ENCODE data around the gene ADCY2. TPM values are rescaled to one million over a fixed set of nuclear protein-coding genes. Genes with fewer than 3 reads are reported as not detected.

ADCY2 gene
- total RNA-seq, 5 donors from 2014 or later (not counting 1 experiment from before 2014, with no cell fraction given) = 0.23 to 0.32 TPM; not detected in 3

DNA sequence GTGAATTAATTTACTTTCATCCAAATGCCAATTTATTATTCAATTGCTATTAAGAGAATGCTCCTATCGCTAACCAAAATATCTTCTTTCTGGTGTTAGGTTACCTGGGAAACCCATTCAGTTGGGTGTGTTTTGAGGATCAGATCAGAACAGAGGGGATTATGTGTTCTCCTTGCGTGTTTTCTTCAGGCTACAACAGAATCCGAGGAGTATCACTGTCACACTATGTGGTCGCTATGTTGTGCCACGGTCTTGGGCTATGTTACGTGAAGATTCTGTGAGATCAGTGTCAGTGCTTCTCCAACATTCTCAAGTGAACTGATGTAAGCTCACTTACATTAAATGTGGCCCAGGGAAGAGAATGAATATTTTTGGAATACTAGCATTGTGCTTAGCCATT, 39.0 kb downstream of the ADCY2 start:
- H3K27ac Mint-ChIP-seq = no peak overlapping the region
- H3K9me3 Mint-ChIP-seq = peaks cover 0 to 9% (median 5%) of the 10 kb centered on the region in 3 donors
- H3K36me3 Mint-ChIP-seq = no peaks in the 10 kb centered on the region

DNA sequence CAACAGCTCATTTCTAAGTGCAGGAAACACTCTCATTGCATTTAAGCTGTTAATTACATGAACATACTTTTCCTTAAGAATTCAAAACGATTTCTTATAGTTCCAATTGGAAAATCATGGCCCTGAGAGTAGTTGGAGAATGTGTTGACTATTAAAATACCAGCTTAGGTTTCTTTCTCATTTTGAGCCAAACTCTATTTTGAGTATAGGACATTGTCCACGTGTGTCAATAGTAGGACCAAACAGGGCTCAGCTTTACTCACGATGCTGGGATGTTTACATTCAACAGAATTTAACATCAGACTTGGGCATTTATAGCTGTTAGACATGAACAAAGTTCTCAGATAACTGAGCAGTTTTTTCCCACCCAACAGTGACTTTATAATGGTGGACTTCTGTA, 39.6 kb downstream of the ADCY2 start:
- POLR2A ChIA-PET = interaction anchor here in 1 of 2 donors (0.6 kb wide), 1 partner anchor 1650 kb away, joined by 3 read pairs; no protein-coding TSS in a partner anchor
- no peaks in the 10 kb centered on the region for H3K36me3 ChIP-seq (ENCODE audit: control insufficient read depth in 2 of 2, extremely low read depth in 1 of 2, insufficient read depth in 1 of 2, low read length in 1 of 2)
- Mint-ChIP-seq H3K9me3 (peaks cover 0 to 9% (median 5%) of the 10 kb centered on the region in 3 donors), H3K27me3 (no peaks in the 10 kb centered on the region), H3K4me3 (no peak overlapping the region), H3K4me1 (no peaks in the 10 kb centered on the region), H3K27ac (no peak overlapping the region), H3K36me3 (no peaks in the 10 kb centered on the region)
- no peaks in the 10 kb centered on the region for H3K4me1 ChIP-seq (ENCODE audit: control insufficient read depth in 1 of 2, extremely low read depth in 1 of 2, insufficient read depth in 2 of 2, low read length in 2 of 2)
- CTCF ChIA-PET = no interaction called here
- ATAC-seq (replicated peaks in 1 of 4) (no peak), DNase-seq (no peak)
- H3K27me3 ChIP-seq (replicated peaks in 1 of 2; ENCODE audit: control insufficient read depth in 2 of 2, extremely low read depth in 1 of 2, insufficient read depth in 2 of 2, low read length in 1 of 2) = peaks cover 0 to 4% of the 10 kb centered on the region in 2 experiments
- H3K4me3 ChIP-seq (ENCODE audit: control insufficient read depth in 1 of 2, extremely low read depth in 1 of 2, low read length in 1 of 2) = no peak overlapping the region
- H3K27ac ChIP-seq (ENCODE audit: low read length) = no peak overlapping the region
- no CpG with 5 or more reads among the region's 3 CpGs for WGBS (ENCODE audit: insufficient coverage)
- H3K9me3 ChIP-seq = no peaks in the 10 kb centered on the region

More for the DNA sequence above, 39.0 kb downstream of the ADCY2 start:
- ChIA-PET CTCF (no interaction called here), POLR2A (no interaction called here)
- H3K27me3 Mint-ChIP-seq = no peaks in the 10 kb centered on the region
- Histone ChIP-seq H3K27ac (ENCODE audit: low read length) (no peak overlapping the region), H3K36me3 (ENCODE audit: control insufficient read depth in 2 of 2, extremely low read depth in 1 of 2, insufficient read depth in 1 of 2, low read length in 1 of 2) (no peaks in the 10 kb centered on the region), H3K4me3 (ENCODE audit: control insufficient read depth in 1 of 2, extremely low read depth in 1 of 2, low read length in 1 of 2) (no peak overlapping the region), H3K27me3 (replicated peaks in 1 of 2; ENCODE audit: control insufficient read depth in 2 of 2, extremely low read depth in 1 of 2, insufficient read depth in 2 of 2, low read length in 1 of 2) (peaks cover 0 to 4% of the 10 kb centered on the region in 2 experiments), H3K4me1 (ENCODE audit: control insufficient read depth in 1 of 2, extremely low read depth in 1 of 2, insufficient read depth in 2 of 2, low read length in 2 of 2) (no peaks in the 10 kb centered on the region), H3K9me3 (no peaks in the 10 kb centered on the region)
- H3K4me3 Mint-ChIP-seq = no peak overlapping the region
- DNase-seq (no peak), ATAC-seq (replicated peaks in 1 of 4) (no peak)
- WGBS (ENCODE audit: insufficient coverage) = 100% methylated on average over 5 of the region's 6 CpGs
- no peaks in the 10 kb centered on the region for H3K4me1 Mint-ChIP-seq

DNA sequence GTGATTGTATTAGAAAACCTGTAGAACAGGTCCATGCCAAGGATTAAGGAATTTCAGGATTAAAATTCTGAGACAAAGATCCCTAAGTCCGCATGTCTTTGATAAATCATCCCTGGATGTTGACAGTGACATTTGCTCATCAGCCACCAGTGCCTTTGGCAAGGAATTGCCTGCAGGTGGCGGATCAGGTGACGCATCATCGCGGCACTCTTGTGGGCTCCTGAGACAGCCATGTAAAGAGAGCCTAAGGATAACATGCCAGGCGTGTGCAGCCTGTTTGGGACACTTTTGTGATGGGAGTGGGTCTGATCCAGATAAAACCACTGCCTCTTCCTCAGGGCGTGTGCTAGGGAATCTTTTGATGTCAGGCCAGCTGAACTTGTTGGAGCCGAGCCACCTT, 40.6 kb downstream of the ADCY2 start:
- no peaks in the 10 kb centered on the region for H3K36me3 ChIP-seq (ENCODE audit: control insufficient read depth in 2 of 2, extremely low read depth in 1 of 2, insufficient read depth in 1 of 2, low read length in 1 of 2)
- H3K9me3 Mint-ChIP-seq = peaks cover 0 to 9% (median 5%) of the 10 kb centered on the region in 3 donors
- H3K36me3 Mint-ChIP-seq = no peaks in the 10 kb centered on the region

DNA sequence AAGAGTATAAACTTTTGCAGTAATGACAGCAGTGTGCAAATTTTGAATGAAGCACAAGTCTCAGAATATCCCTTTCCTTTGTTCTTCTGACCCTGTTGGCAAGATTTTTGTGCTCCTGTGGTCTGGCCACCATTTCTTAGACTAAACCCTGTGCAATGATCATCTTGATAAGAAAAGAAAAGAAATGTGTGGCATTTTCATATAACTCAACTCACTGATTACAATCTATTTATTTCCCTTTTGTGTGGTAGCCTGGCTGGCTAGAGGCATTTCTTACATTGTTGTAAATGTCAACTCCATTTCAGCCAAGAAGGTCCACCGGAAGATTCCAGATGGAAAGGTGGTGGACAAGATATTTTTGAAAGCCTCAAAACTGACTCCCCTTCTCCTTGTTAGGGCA, 41.9 kb downstream of the ADCY2 start:
- Mint-ChIP-seq H3K4me3 (no peak overlapping the region), H3K27me3 (no peaks in the 10 kb centered on the region), H3K4me1 (no peaks in the 10 kb centered on the region), H3K36me3 (no peaks in the 10 kb centered on the region), H3K27ac (no peak overlapping the region), H3K9me3 (peaks cover 0 to 14% (median 5%) of the 10 kb centered on the region in 3 donors)
- POLR2A ChIA-PET = no interaction called here
- H3K27ac ChIP-seq (ENCODE audit: low read length) = no peak overlapping the region
- no CpG with 5 or more reads among the region's 1 CpG for WGBS (ENCODE audit: insufficient coverage)
- CTCF ChIA-PET = no interaction called here
- no peaks in the 10 kb centered on the region for H3K9me3 ChIP-seq
- no peak for DNase-seq
- H3K27me3 ChIP-seq (replicated peaks in 1 of 2; ENCODE audit: control insufficient read depth in 2 of 2, extremely low read depth in 1 of 2, insufficient read depth in 2 of 2, low read length in 1 of 2) = peaks cover 0 to 4% of the 10 kb centered on the region in 2 experiments
- no peak overlapping the region for H3K4me3 ChIP-seq (ENCODE audit: control insufficient read depth in 1 of 2, extremely low read depth in 1 of 2, low read length in 1 of 2)
- no peak for ATAC-seq (replicated peaks in 1 of 4)
- no peaks in the 10 kb centered on the region for H3K4me1 ChIP-seq (ENCODE audit: control insufficient read depth in 1 of 2, extremely low read depth in 1 of 2, insufficient read depth in 2 of 2, low read length in 2 of 2)
- H3K36me3 ChIP-seq (ENCODE audit: control insufficient read depth in 2 of 2, extremely low read depth in 1 of 2, insufficient read depth in 1 of 2, low read length in 1 of 2) = no peaks in the 10 kb centered on the region

More for the DNA sequence above, 40.6 kb downstream of the ADCY2 start:
- Mint-ChIP-seq H3K27ac (no peak overlapping the region), H3K27me3 (no peaks in the 10 kb centered on the region), H3K4me1 (no peaks in the 10 kb centered on the region), H3K4me3 (no peak overlapping the region)
- no peak for ATAC-seq (replicated peaks in 1 of 4)
- DNase-seq = no peak
- no peak overlapping the region for H3K4me3 ChIP-seq (ENCODE audit: control insufficient read depth in 1 of 2, extremely low read depth in 1 of 2, low read length in 1 of 2)
- peaks cover 0 to 4% of the 10 kb centered on the region in 2 experiments for H3K27me3 ChIP-seq (replicated peaks in 1 of 2; ENCODE audit: control insufficient read depth in 2 of 2, extremely low read depth in 1 of 2, insufficient read depth in 2 of 2, low read length in 1 of 2)
- no peaks in the 10 kb centered on the region for H3K9me3 ChIP-seq
- H3K27ac ChIP-seq (ENCODE audit: low read length) = no peak overlapping the region
- POLR2A ChIA-PET = no interaction called here
- CTCF ChIA-PET = no interaction called here
- WGBS (ENCODE audit: insufficient coverage) = 70% methylated on average over 3 of the region's 8 CpGs
- no peaks in the 10 kb centered on the region for H3K4me1 ChIP-seq (ENCODE audit: control insufficient read depth in 1 of 2, extremely low read depth in 1 of 2, insufficient read depth in 2 of 2, low read length in 2 of 2)

DNA sequence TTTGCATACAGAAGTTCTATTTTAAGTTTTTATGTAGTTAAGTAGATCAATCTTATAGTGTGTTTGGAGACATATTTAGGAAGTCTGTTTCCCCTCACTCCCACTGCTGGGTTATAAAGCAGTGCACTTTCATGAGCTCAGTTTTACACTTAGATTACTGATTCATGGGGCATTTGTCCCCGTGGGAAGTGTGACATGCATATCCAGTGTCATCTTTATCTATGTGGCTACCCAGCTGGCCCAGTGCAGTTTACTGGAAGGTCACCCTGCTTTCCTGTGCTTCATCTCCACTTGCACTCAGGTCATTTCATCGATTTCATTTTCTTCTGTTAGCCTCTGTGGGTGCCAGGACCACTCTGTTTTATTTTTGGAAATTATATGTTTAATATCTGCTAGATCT, 49.1 kb downstream of the ADCY2 start:
- H3K4me3 ChIP-seq (ENCODE audit: control insufficient read depth in 1 of 2, extremely low read depth in 1 of 2, low read length in 1 of 2) = no peak overlapping the region
- H3K27me3 ChIP-seq (replicated peaks in 1 of 2; ENCODE audit: control insufficient read depth in 2 of 2, extremely low read depth in 1 of 2, insufficient read depth in 2 of 2, low read length in 1 of 2) = no peaks in the 10 kb centered on the region
- ATAC-seq (replicated peaks in 1 of 4) (no peak), DNase-seq (no peak)
- 20% methylated on average over 1 of the region's 2 CpGs for WGBS (ENCODE audit: insufficient coverage)
- H3K36me3 ChIP-seq (ENCODE audit: control insufficient read depth in 2 of 2, extremely low read depth in 1 of 2, insufficient read depth in 1 of 2, low read length in 1 of 2) = no peaks in the 10 kb centered on the region
- H3K4me1 ChIP-seq (ENCODE audit: control insufficient read depth in 1 of 2, extremely low read depth in 1 of 2, insufficient read depth in 2 of 2, low read length in 2 of 2) = no peaks in the 10 kb centered on the region
- CTCF ChIA-PET = no interaction called here
- no peak overlapping the region for H3K27ac ChIP-seq (ENCODE audit: low read length)
- Mint-ChIP-seq H3K27me3 (no peaks in the 10 kb centered on the region), H3K4me1 (no peaks in the 10 kb centered on the region), H3K4me3 (no peak overlapping the region), H3K9me3 (peaks cover 0 to 5% (median 2%) of the 10 kb centered on the region in 3 donors), H3K36me3 (no peaks in the 10 kb centered on the region), H3K27ac (no peak overlapping the region)
- POLR2A ChIA-PET = no interaction called here
- H3K9me3 ChIP-seq = no peaks in the 10 kb centered on the region

DNA sequence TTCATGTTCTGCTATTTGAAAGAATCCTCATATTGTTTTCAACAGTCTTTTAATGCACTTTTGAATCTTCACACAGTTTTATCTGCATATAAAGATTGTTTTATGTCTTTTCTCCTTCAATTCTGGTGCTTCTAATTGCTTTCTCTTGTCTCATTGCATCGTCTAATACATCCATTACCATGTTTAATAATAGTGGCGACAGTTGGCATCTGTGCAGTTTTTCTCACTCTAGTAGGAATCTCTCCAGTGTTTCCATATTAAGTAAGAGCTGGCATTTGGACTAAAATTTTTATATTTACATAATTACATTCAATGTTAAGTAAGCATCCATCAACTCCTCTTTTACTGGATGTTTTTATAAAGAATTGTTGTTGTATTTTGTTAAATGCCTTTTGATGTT, 49.9 kb downstream of the ADCY2 start:
- Histone ChIP-seq H3K4me3 (ENCODE audit: control insufficient read depth in 1 of 2, extremely low read depth in 1 of 2, low read length in 1 of 2) (no peak overlapping the region), H3K27me3 (replicated peaks in 1 of 2; ENCODE audit: control insufficient read depth in 2 of 2, extremely low read depth in 1 of 2, insufficient read depth in 2 of 2, low read length in 1 of 2) (no peaks in the 10 kb centered on the region), H3K4me1 (ENCODE audit: control insufficient read depth in 1 of 2, extremely low read depth in 1 of 2, insufficient read depth in 2 of 2, low read length in 2 of 2) (no peaks in the 10 kb centered on the region), H3K27ac (ENCODE audit: low read length) (no peak overlapping the region), H3K36me3 (ENCODE audit: control insufficient read depth in 2 of 2, extremely low read depth in 1 of 2, insufficient read depth in 1 of 2, low read length in 1 of 2) (no peaks in the 10 kb centered on the region), H3K9me3 (no peaks in the 10 kb centered on the region)
- peaks cover 0 to 5% (median 2%) of the 10 kb centered on the region in 3 donors for H3K9me3 Mint-ChIP-seq
- ATAC-seq (replicated peaks in 1 of 4) = no peak
- no peaks in the 10 kb centered on the region for H3K4me1 Mint-ChIP-seq
- no peak overlapping the region for H3K27ac Mint-ChIP-seq
- no peak overlapping the region for H3K4me3 Mint-ChIP-seq
- POLR2A ChIA-PET = no interaction called here
- no peak for DNase-seq
- H3K27me3 Mint-ChIP-seq = no peaks in the 10 kb centered on the region
- CTCF ChIA-PET = no interaction called here
- no peaks in the 10 kb centered on the region for H3K36me3 Mint-ChIP-seq
- WGBS (ENCODE audit: insufficient coverage) = no CpG with 5 or more reads among the region's 2 CpGs

DNA sequence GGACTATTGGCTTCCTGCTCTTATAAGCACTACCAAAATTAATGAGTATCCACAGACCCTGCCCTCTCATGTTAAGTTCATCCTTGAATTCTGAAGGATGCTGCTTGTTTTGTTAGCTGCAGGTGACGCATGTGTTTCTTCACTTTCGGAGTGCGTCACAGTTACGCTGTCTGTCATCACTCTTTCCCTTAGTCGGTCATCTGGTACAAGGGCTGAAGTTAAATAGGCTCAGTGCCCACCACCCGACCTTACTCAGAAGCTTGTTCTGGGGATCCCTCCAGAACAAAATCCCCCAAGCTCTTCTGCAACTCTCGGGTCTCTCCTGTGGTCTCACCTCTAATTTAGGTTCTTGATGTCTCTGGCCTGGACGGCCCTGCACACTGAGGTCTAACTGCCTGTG, 51.0 kb downstream of the ADCY2 start:
- ATAC-seq (replicated peaks in 1 of 4) = no peak
- Mint-ChIP-seq H3K4me3 (no peak overlapping the region), H3K27me3 (no peaks in the 10 kb centered on the region), H3K9me3 (peaks cover 0 to 4% (median 2%) of the 10 kb centered on the region in 3 donors), H3K4me1 (no peaks in the 10 kb centered on the region), H3K36me3 (no peaks in the 10 kb centered on the region), H3K27ac (no peak overlapping the region)
- DNase-seq = no peak
- Histone ChIP-seq H3K36me3 (ENCODE audit: control insufficient read depth in 2 of 2, extremely low read depth in 1 of 2, insufficient read depth in 1 of 2, low read length in 1 of 2) (no peaks in the 10 kb centered on the region), H3K4me1 (ENCODE audit: control insufficient read depth in 1 of 2, extremely low read depth in 1 of 2, insufficient read depth in 2 of 2, low read length in 2 of 2) (no peaks in the 10 kb centered on the region), H3K9me3 (no peaks in the 10 kb centered on the region), H3K27me3 (replicated peaks in 1 of 2; ENCODE audit: control insufficient read depth in 2 of 2, extremely low read depth in 1 of 2, insufficient read depth in 2 of 2, low read length in 1 of 2) (no peaks in the 10 kb centered on the region), H3K4me3 (ENCODE audit: control insufficient read depth in 1 of 2, extremely low read depth in 1 of 2, low read length in 1 of 2) (no peak overlapping the region), H3K27ac (ENCODE audit: low read length) (no peak overlapping the region)
- 91% methylated on average over 8 of the region's 8 CpGs for WGBS (ENCODE audit: insufficient coverage)
- ChIA-PET CTCF (no interaction called here), POLR2A (no interaction called here)

All from T-cell (primary cell).